NCI-H2196 treated with DMSO at 0.1 percent for 48 hours (cell line): ENCODE measurements around the gene LRRC8B.

Source experiments
- DNase-seq: peaks from one replicate; lab custom pipeline; 2025; ENCODE audit not compliant: unreplicated experiment; lab: John Stamatoyannopoulos, UW

Gene LRRC8B

GRCh38 chr1:89546082-89546889 is 21.7 kb downstream of the LRRC8B start:
- peak; percentile 9 for DNase-seq

GRCh38 chr1:89546934-89547562 is 22.4 kb downstream of the LRRC8B start:
- DNase-seq: no peak

- peak; percentile 17 for DNase-seq
Observed at GRCh38 chr1:89547563-89548116, 23.0 kb downstream of the LRRC8B start.

GRCh38 chr1:89548122-89548857 is 23.7 kb downstream of the LRRC8B start:
- DNase-seq: no peak

- no peak for DNase-seq
Observed at GRCh38 chr1:89550995-89551394, 26.4 kb downstream of the LRRC8B start.

- DNase-seq: peak; percentile 72
Observed at GRCh38 chr1:89552471-89553081, 27.9 kb downstream of the LRRC8B start.

- DNase-seq: peak; percentile 72
Observed at GRCh38 chr1:89553157-89553556, 28.5 kb downstream of the LRRC8B start.

- no peak for DNase-seq
Observed at GRCh38 chr1:89555550-89555949, 30.9 kb downstream of the LRRC8B start.

GRCh38 chr1:89556726-89557444 is 32.3 kb downstream of the LRRC8B start:
- no peak for DNase-seq

GRCh38 chr1:89557445-89557825 is 32.8 kb downstream of the LRRC8B start:
- DNase-seq: no peak

GRCh38 chr1:89557956-89558355 is 33.3 kb downstream of the LRRC8B start:
- DNase-seq: no peak

GRCh38 chr1:89563957-89564604 is 39.5 kb downstream of the LRRC8B start:
- no peak for DNase-seq

GRCh38 chr1:89565521-89565920 is 40.9 kb downstream of the LRRC8B start:
- DNase-seq: no peak

- no peak for DNase-seq
Observed at GRCh38 chr1:89566761-89567174, 42.1 kb downstream of the LRRC8B start.

- DNase-seq: no peak
Observed at GRCh38 chr1:89567797-89568196, 43.2 kb downstream of the LRRC8B start.

- DNase-seq: no peak
Observed at GRCh38 chr1:89573410-89573809, 48.8 kb downstream of the LRRC8B start.

GRCh38 chr1:89574621-89575020 is 50.0 kb downstream of the LRRC8B start:
- no peak for DNase-seq

GRCh38 chr1:89575207-89575606 is 50.6 kb downstream of the LRRC8B start:
- DNase-seq: no peak

- DNase-seq: no peak
Observed at GRCh38 chr1:89576013-89576412, 51.4 kb downstream of the LRRC8B start.

- DNase-seq: no peak
Observed at GRCh38 chr1:89578151-89578550, 53.5 kb downstream of the LRRC8B start.
